GM18873 (cell line): ENCODE results near the gene TRDN.
A peak's percentile ranks its signal among the peaks of the same experiment; 100 is the strongest.

Source experiments
- ATAC-seq: cut with Tn5 transposase; IDR thresholded peaks from one replicate; pipeline ENCODE4 v1.9.1; 2021; ENCODE audit warnings: mild to moderate bottlenecking, moderate library complexity, moderate number of reproducible peaks; ENCODE audit not compliant: unreplicated experiment, low FRiP score

TRDN gene

DNA sequence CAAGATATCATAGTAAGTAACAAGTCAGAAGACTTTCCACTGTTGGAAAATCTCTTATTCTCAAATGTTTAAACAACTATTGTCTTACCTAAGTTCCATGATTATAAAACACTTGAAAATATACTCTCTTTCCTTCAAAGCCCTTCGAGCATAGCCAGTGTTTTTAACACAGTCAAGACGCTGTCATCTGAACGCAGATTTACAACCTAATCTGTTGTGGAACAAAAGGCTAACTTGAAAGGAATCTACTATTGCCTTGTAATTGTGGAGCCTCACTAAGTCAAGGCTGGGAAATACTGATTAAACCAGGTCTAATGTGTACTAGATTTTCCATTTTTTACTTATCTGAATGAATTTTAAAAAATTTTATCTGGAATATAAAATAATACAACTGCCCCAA, 205.8 kb downstream of the TRDN start:
- ATAC-seq, result no peak

DNA sequence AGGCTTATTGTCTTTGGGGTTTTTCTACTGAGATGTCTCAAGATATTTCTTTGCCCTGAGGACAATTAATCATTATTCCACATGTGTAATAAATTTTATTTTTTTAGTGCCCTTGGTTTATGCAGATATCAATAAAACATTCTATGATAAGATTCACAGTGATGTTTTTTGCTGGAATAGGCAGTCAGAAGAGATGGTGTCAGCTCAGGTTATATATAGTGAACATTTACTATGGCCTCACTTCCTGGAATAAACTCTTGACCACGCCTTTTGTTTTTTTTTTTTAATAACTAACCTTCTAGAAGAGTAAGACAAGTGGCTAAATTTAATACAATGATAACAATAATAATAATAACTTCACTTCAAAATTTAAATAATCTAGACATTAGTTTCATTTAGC, 209.7 kb downstream of the TRDN start:
- no peak for ATAC-seq

DNA sequence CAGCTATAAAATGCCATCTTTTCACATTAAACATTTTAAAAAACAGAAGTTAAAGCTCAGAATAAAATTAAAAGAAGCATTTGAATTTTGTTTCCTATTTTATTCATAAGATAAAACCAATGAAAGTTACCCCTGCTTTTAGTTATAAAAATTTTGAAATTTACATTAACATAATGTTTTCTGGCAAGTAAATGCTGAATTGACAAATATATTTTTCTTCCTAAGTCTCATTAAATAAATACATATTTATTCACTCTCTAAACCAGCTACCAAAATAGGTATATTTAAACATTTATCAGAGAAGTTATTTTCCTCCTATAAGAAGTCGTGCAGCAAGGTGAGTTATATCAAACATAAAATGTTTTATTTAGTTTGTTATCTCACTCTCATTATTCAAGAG, 213.6 kb downstream of the TRDN start:
- ATAC-seq, result no peak

DNA sequence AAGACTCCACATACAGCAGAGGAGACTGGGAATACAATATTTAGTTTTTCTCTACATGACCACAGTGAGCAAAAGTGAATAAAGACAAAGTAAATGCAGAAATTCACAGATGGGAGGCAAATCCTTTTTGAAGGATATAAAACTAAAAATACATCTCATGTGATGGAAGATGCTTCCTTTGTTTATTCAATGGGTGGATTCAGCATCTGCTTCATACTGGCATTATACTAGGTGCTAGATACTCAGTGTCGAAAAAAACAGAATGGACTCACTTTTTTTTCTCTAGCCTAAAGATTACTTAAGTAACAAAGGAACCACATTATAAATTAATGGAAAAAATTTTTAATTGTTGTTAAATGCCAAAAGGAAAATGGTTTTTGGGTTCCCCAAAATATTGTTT, 216.2 kb downstream of the TRDN start:
- no peak for ATAC-seq

DNA sequence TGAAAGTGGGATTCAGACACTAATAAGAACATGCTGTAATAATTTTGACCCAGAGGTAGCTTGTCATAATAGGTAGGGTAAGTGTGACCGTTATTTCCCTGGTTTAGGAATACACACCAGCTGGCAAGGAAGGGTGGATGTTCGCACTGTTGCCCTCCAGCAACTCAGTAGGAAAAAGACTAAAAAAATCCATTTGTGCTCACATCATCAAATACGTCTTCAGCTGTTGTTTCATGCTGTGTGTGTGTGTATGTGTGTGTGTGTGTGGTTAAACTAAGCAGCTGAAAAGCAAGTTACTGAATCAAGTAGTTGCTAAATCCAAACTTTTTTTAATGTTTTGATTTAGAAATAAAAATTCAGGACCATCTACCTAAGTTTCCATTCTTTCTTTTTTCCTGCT, 218.7 kb downstream of the TRDN start:
- no peak for ATAC-seq

DNA sequence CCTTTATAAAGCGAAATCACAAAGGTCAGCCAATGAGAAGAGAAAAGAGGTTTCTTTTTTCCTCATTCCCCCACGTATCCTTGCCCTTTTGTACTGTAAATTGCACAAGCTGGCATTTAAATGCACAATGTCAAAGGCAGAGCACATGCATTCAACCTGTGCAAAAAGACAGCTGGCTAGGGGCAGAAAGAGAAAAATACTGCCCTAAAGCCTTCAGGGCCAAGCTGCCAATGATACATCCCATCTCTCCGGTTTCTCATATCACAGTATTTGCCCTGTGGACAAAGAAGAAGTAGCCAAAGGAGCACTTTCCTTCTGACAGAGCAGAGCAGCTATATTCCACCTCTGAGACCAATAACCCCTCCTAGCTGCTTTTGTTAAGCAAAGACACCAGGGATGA, 219.2 kb downstream of the TRDN start:
- ATAC-seq, result no peak

DNA sequence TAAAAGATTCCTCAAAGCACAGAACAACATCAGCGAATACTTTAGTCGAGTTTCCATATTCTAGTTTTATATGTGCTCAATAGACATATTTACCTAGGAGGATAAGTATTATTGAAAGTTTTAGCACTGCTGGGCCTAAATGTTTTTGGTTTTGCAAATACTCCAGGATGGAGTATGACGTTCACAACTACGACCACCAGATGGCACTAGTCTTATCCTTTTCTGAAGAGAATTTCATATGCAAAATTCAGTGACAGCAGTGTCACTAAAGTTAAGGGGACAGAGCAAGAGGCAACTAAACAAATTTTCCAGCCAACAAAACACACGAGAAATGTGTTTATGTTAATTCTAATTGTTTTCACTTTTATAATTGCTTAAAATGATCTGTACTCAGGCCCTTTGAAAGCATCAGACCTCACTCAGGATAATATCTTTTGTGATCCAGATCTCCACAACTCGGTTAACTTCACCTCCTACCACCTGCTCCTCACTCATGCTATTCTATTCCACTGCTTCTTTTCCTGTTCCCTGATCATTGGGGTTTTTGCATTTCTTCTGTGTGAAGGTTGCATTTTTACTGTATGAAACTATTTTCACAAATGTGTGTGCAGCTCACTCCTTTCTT, 220.8 kb downstream of the TRDN start:
- peak; percentile 91 for ATAC-seq

DNA sequence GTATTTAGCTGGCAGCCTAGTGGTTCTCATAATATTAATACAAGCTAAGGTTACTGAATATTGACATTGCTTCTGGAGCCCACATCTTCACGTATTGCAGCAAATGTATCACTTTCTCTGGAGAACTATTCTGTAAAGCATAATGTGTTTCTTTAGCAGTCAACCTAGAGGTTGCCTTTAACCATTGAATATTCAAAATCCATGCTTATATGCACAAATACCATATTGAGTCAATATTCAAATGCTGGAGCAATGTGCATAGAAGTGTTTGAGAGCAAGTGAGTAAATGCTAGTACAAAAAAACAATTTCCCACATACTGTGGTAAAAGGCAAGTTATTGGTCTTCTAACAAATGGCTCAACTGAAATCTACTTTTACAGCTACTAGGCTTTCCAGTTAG, 231.8 kb downstream of the TRDN start:
- no peak for ATAC-seq

DNA sequence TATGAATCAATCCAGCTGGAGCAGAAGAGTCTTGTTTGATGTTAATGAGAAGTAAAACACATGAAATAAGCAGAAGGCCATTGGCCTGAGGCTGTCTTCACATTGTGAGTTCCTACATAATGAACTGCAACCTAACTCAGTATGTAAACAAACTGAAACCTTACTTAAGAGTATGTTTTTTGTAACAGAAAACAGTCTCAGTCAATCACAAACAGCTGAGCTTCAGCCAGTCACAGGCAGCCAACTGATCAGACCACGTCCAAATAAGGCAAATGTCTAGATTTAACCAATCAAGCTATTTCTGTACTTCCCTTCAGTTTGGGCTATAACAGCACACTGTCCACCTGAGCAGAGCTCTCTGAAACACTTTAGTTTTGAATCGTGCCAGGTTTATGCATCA, 234.7 kb downstream of the TRDN start:
- ATAC-seq, result peak; percentile 80

DNA sequence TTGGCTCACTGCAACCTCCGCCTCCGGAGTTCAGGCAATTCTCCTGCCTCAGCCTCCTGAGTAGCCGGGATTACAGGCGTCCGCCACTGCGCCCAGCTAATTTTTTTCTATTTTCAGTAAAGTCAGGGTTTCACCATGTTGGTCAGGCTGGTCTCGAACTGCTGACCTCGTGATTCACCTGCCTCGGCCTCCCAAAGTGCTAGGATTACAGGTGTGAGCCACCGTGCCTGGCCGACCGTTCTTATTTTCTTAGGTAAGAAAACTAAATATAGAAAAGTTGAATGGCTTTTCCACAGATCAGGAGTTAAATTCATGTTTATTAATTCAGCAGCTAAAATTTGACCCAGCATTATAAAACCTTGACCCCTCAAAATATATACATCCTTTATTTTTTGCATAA, 238.7 kb downstream of the TRDN start:
- no peak for ATAC-seq

DNA sequence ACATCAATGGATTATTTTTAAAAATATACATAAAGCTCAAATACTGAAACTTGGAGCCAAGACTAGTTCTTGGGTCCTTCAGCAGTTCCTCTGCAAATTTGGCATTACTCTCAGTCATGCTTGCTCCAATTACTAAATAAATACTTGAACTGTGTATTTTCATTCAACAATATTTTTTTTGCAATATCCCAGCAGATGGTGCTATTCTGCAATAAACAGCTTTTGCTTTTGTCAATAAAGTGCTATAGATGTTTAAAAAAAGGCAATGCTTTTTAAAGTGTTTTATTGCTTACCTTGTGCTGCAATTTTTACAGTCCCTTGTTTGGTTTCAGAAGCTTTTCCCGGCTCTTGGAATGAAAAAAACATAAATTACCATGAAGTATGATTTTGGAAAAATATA, 243.4 kb downstream of the TRDN start:
- no peak for ATAC-seq

DNA sequence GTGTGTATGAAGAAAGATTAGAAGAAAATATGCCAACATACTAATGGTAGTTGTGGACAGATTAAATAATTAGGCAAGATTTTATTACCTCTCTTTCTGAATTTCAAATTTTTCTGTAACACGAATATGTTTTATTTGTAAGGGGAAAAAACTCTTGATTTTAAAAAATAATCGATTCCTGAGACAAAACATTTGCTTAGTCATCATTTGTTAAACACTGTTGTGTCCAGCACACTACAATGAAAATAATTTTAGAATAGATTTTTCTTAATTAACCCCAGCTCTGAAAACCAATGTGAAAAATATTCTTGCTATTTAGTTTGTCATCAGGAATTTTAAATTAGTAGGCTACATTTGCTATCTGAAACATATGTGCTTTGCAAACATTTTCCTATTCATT, 253.0 kb downstream of the TRDN start:
- no peak for ATAC-seq

DNA sequence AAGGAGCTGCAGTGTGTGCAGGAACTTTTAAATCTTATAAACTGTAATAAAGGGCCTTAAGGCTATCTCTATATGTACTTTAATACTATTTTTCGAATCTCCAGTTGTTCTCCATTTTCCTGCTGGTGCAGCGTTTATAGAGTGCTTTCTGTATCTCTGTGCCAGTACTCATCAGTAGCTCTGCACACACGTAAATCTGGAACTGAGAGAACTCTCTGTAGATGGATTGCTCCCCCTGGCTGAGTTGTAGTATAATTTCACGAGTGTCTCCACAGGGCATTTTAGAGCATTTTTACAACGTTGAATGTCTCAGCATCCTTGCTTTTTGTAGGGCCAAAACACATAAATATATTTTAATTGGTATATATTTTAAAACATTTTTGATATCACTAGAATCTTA, 256.5 kb downstream of the TRDN start:
- no peak for ATAC-seq

DNA sequence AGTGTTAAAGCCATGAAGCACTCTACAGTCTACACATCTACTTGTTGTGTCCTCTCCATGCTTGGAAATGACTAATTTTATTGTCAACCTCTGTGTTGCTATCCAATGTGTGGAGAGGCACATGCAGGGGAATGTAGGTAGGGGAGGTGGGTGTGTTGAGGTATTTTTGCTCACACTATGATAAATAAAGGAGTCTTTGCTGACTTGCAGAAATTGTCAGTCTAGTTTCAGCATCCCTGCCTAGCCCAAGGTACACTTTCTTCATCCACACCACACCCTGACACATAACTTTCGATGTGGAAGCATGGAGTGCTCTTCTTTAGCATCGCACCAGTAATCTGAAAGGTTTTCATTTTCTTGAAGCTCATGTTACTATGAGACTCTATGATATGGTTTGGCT, 264.0 kb downstream of the TRDN start:
- ATAC-seq, result no peak

DNA sequence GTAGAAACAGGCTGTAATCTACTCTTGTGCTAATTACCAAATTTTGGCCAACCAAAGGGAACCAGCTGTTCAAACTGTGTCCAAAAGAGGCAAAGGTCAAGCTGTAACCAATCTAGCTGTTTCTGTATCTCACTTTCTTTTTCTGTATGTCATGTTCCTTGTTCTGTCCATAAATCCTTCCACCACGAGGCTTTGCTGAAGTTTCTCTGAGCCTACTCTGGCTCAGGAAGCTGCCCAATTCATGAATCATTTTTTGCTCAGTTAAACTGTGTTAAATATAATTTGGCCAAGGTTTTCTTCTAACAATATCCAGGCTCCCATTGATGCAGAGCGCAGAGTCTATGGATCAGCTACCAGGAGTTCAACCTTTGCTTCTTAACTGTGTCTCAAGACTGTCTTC, 272.8 kb downstream of the TRDN start:
- no peak for ATAC-seq

DNA sequence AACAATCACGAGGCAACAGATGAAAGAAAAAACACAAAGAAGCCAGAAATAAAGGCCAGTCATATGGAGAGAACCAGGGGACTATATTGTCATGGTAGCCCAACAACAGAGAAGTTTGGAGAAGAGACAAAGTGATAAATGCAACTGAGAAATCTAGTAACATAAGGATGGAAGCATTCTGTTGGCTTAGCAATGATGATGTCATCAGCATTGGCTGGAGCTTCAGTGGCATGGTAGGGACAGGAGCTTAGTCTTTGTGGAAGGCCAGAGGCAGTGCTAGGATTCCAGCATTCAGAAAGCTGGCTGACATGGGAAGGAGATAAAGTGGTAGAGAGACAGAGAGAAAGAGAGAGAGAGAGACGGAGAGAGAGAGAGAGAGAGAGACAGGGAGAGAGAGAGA, 276.4 kb downstream of the TRDN start:
- no peak for ATAC-seq

DNA sequence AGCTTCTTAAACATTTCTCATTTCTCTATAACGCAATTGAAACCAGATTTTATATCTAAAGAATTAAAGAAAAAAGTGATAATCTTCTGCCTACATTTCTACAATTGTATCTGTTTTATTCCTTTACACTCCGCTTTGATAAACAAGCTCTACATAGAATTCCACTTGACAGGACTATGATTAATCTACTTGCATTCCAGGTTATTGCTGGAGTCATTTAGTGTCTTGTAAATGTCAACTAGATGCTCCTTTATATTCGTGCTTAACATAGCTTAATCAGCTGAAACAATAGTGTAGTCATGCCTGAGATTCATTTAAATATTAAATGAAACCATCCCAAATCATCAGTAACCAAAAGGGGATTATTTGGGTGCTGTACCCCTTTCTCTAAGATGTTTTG, 284.0 kb downstream of the TRDN start:
- no peak for ATAC-seq

DNA sequence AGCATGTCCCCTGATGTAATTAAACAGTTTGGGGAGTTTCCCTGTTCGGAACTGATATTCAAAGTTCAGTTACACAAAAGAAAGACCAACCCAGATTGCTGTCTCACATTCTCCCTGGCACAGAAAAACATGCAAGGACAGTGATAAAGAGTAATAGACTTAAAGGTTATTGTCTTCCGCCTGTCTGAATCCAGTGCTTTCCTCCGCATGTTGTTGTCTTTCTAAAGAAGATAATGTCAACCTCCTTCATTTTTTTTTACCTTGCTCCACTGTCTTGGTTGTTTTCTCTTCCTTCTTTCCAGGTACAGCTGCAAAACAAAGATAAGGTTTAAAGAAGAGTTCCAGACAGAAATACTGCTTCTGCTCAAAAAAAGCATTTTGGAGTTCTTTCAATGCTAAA, 284.5 kb downstream of the TRDN start:
- no peak for ATAC-seq

DNA sequence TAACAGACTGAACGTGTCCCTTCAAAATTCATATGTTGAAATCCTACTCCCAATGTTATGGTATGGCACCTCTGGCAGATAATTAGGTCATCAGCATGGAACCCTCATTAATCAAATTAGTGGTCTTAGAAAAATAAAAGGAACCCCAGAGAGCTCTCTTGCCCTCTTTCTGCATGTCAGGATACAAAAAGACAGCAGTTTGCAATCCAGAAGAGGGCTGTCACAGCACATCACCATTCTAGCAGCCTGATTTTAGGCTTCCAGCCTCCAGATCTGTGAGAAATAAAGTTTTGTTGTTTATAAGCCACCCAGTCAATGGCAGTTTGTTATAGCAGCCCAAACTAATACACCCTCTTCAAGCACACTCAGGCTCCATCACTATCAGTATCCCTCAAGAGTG, 292.9 kb downstream of the TRDN start:
- ATAC-seq, result no peak

DNA sequence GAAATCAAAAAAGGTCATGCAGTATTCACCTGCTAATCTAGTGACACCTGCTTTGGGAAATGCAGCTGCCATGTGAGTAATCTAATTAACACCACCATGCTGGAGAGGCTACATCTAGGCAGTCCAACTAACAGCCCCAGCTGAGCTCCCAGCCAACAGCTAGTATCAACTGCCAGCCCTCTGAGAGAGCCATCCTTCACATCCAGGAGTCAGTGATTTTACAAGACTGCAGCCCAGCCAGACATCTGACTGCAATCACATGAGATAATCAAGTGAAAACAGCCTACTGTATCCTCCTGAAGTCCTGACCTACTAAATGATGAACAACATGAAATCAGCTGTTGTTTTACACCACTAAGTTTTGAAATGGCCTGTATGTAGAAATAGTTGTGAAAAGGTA, 298.4 kb downstream of the TRDN start:
- no peak for ATAC-seq

DNA sequence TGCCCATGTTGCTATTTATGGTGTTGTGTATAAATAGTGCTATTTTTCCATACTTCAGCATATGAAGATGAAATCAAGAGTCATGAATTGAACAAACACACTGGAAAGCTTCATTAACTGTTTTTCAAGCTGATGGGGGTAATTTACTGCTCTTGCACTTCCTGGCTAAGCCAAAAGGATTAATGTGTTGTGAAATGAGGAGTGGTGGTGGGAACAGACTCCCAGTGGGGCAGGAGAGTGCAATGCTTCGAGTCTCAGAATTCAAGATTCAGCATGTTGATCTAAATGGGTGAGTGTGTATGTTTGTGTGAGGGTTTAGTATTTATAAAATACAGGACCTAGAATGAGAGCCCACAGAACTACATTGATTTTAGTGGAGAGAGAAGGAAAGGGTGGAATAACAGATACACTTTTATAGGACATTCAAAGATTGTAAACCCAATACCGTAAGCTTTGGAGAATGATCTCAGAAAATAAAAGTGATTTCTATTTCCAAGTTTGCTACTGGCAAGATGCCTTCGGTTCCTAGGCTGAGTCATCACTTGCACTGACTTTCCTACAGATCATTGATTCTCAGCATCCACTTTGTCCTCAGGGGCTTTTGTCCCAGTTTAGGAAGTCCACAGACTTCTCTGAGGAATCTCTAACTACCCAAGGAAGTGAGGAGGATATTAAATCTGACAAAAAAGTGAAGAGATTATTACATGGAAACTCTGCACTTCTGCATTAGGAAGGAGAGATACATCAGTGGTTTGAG, 303.6 kb downstream of the TRDN start:
- no peak for ATAC-seq

DNA sequence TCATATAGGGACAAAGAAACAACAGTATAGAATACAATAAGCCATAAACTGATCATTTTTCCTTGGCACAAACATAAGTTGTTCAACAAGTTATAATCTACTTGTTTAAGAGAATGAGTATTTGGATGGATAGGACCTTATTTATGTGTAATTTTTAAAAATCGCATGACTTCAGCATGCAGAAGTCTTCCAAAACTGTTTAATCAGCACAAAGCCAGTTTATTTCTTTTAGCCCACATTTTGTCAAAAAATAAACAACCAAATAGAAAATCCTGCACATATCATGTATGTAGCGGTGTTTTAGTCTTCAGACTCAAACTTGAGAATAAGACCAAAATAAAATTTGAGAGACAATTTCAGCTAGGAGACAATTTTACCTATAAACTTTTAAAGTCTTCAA, 304.7 kb downstream of the TRDN start:
- no peak for ATAC-seq

DNA sequence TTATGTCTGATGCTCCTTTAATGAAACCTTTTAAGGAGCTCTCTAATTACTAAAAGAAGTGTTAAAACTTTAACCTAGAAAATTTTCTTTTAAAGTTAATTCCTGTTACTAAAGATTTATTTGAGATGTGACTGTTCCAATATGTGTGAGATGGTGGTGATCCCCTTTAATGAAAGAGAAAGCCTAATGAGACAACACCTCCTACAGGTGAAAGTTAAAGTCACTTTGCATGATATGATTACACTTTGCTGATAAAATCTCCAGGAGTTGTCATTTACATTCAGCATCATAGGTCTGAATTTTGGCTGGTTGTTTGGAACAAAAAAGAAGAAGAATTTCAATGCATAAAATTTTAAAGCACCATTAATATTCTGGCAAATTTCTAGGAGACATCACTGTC, 307.4 kb downstream of the TRDN start:
- ATAC-seq, result no peak
